ENCODE data around the gene PDILT.
"Not testable (repeated sequence)": the region's sequence is repeated elsewhere in the genome, so short reads cannot be mapped to it uniquely, and the experiment has no call there.

Gene PDILT

GRCh38 chr16:20404637-20405036, at the start of gene PDILT:
Gene PDILT, minus strand, starts transcription at chr16:20404737. Its CDS starts 5,437 bp downstream, at chr16:20399300.
- DNase-seq, result no peak

- DNase-seq, result not testable (repeated sequence)
These were observed 49.1 kb upstream of the PDILT start for GRCh38 chr16:20453633-20454032.

GRCh38 chr16:20451364-20451763, 46.8 kb upstream of the PDILT start, which contains the start of gene ACSM2A:
Gene ACSM2A, plus strand, starts transcription at chr16:20451521. Its CDS starts 8,594 bp downstream, at chr16:20460115.
- DNase-seq, result not testable (repeated sequence)

- DNase-seq, result not testable (repeated sequence)
These were observed 42.3 kb upstream of the PDILT start for GRCh38 chr16:20446652-20447393.

GRCh38 chr16:20441859-20442258, 37.3 kb upstream of the PDILT start:
- DNase-seq, result not testable (repeated sequence)

GRCh38 chr16:20441191-20441590, 36.7 kb upstream of the PDILT start:
- no peak for DNase-seq

GRCh38 chr16:20440731-20441130, 36.2 kb upstream of the PDILT start:
- not testable (repeated sequence) for DNase-seq

GRCh38 chr16:20439820-20440231, 35.3 kb upstream of the PDILT start:
- not testable (repeated sequence) for DNase-seq

GRCh38 chr16:20438950-20439349, 34.4 kb upstream of the PDILT start:
- not testable (repeated sequence) for DNase-seq

GRCh38 chr16:20430948-20431347, 26.4 kb upstream of the PDILT start:
- no peak for DNase-seq

- not testable (repeated sequence) for DNase-seq
These were observed 25.9 kb upstream of the PDILT start for GRCh38 chr16:20430480-20430879.

- not testable (repeated sequence) for DNase-seq
These were observed 25.0 kb upstream of the PDILT start for GRCh38 chr16:20429499-20429898.

GRCh38 chr16:20427401-20427797, 22.9 kb upstream of the PDILT start:
- not testable (repeated sequence) for DNase-seq

GRCh38 chr16:20424129-20424866, 19.8 kb upstream of the PDILT start:
- no peak for DNase-seq

GRCh38 chr16:20423772-20424128, 19.2 kb upstream of the PDILT start:
- DNase-seq, result not testable (repeated sequence)

GRCh38 chr16:20421748-20422147, 17.2 kb upstream of the PDILT start:
- DNase-seq, result not testable (repeated sequence)

- DNase-seq, result not testable (repeated sequence)
These were observed 14.6 kb upstream of the PDILT start for GRCh38 chr16:20419093-20419492.

GRCh38 chr16:20415541-20415940, 11.0 kb upstream of the PDILT start:
- no peak for DNase-seq

- DNase-seq, result no peak
These were observed 6.5 kb upstream of the PDILT start for GRCh38 chr16:20411055-20411454.

GRCh38 chr16:20410121-20410723, 5.7 kb upstream of the PDILT start:
- DNase-seq, result no peak

- DNase-seq, result no peak
These were observed 5.0 kb upstream of the PDILT start, which contains the start of gene ACSM5 for GRCh38 chr16:20409398-20410120. Gene ACSM5, plus strand, starts transcription at chr16:20409534. Its CDS starts 1,951 bp downstream, at chr16:20411485.

- DNase-seq, result no peak
These were observed 1.9 kb downstream of the PDILT start for GRCh38 chr16:20402651-20403050.
